SIG-M5 treated with dmso at 0.1 percent for 504 hours (cell line): ENCODE data around the gene LLGL1.

Experiments used
- DNase-seq: peaks from one replicate; lab custom pipeline; 2025; ENCODE audit not compliant: unreplicated experiment; lab: John Stamatoyannopoulos, UW

LLGL1 gene

GRCh38 chr17:18229771-18230170 lies 4.3 kb downstream of the LLGL1 start:
- no peak for DNase-seq

- no peak for DNase-seq
Observed at GRCh38 chr17:18230288-18231141, 5.1 kb downstream of the LLGL1 start.

- DNase-seq, result no peak
Observed at GRCh38 chr17:18231164-18231563, 5.7 kb downstream of the LLGL1 start.

GRCh38 chr17:18233803-18234518 lies 8.5 kb downstream of the LLGL1 start:
- no peak for DNase-seq

- no peak for DNase-seq
Observed at GRCh38 chr17:18234853-18235380, 9.5 kb downstream of the LLGL1 start.

- DNase-seq, result no peak
Observed at GRCh38 chr17:18235743-18236256, 10.4 kb downstream of the LLGL1 start.

- DNase-seq, result no peak
Observed at GRCh38 chr17:18236494-18236893, 11.1 kb downstream of the LLGL1 start.

GRCh38 chr17:18237461-18237860 lies 12.0 kb downstream of the LLGL1 start:
- no peak for DNase-seq

GRCh38 chr17:18238299-18238698 lies 12.9 kb downstream of the LLGL1 start:
- DNase-seq, result no peak

GRCh38 chr17:18240449-18240848 lies 15.0 kb downstream of the LLGL1 start:
- no peak for DNase-seq

GRCh38 chr17:18241229-18241871 lies 15.9 kb downstream of the LLGL1 start:
- no peak for DNase-seq

GRCh38 chr17:18245038-18245776 lies 19.8 kb downstream of the LLGL1 start:
- DNase-seq, result no peak

GRCh38 chr17:18246109-18246725 lies 20.8 kb downstream of the LLGL1 start:
- DNase-seq, result no peak

GRCh38 chr17:18246880-18247612 lies 21.6 kb downstream of the LLGL1 start:
- peak; percentile 14 for DNase-seq

GRCh38 chr17:18247613-18248001 lies 22.2 kb downstream of the LLGL1 start:
- DNase-seq, result no peak

- peak; percentile 74 for DNase-seq
Observed at GRCh38 chr17:18248300-18248731, 22.9 kb downstream of the LLGL1 start.

GRCh38 chr17:18248811-18249210 lies 23.4 kb downstream of the LLGL1 start:
- no peak for DNase-seq

GRCh38 chr17:18250259-18250658 lies 24.8 kb downstream of the LLGL1 start:
- peak; percentile 27 for DNase-seq

GRCh38 chr17:18250708-18251107 lies 25.3 kb downstream of the LLGL1 start:
- DNase-seq, result no peak
